GM12873 (cell line): ENCODE measurements around the gene SLC27A6.

Experiments used
- CTCF ChIP-seq: IDR thresholded peaks from 2 replicates; pipeline ENCODE4 v1.5.1; 2012; ENCODE audit warnings: low read depth, mild to moderate bottlenecking, moderate library complexity, low read length, control low read depth; ENCODE audit not compliant: insufficient read depth; ENCODE audit errors: missing control alignments

The SLC27A6 gene

GRCh38 chr5:129031886-129032683 is 66.8 kb downstream of the SLC27A6 start:
- TF ChIP-seq CTCF = no peak

- TF ChIP-seq CTCF = no peak
Observed at GRCh38 chr5:129041196-129041881, 76.1 kb downstream of the SLC27A6 start.

GRCh38 chr5:129042306-129042705 is 77.0 kb downstream of the SLC27A6 start:
- TF ChIP-seq CTCF = no peak

- TF ChIP-seq CTCF = no peak
Observed at GRCh38 chr5:129043894-129044293, 78.6 kb downstream of the SLC27A6 start.

- TF ChIP-seq CTCF = no peak
Observed at GRCh38 chr5:129046151-129046550, 80.9 kb downstream of the SLC27A6 start.

GRCh38 chr5:129048509-129048908 is 83.2 kb downstream of the SLC27A6 start:
- TF ChIP-seq CTCF = no peak

GRCh38 chr5:129049126-129049799 is 84.0 kb downstream of the SLC27A6 start:
- no peak for TF ChIP-seq CTCF
